ENCODE results near the gene MSI1. TPM values are rescaled to one million over a fixed set of nuclear protein-coding genes. Genes with fewer than 3 reads are reported as not detected.

The MSI1 gene
- total RNA-seq, 1 experiment from 2014 or later, result 26.0 TPM

DNA sequence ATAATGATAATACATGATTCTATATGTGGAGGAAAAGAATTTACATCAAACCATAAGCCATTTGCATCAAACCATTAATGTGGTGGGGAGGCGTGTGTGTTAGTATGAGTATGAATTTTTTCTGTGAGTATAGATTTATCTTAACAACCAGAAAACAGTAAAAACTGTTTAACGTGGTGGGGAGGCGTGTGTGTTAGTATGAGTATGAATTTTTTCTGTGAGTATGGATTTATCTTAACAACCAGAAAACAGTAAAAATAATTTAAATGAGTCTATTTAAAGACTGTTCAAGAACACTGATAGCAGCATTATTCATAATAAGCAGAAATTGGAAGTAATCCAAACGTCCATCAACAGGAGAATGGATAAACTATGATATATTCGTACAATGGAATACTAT is 9.1 kb upstream of the MSI1 start:
- Histone ChIP-seq H4K20me1 (ENCODE audit: insufficient read depth) (no peaks in the 10 kb centered on the region), H3K79me2 (ENCODE audit: insufficient read depth, low read length) (no peaks in the 10 kb centered on the region), H3K4me1 (ENCODE audit: control insufficient read depth in 1 of 2, insufficient read depth in 2 of 2, low read length in 2 of 2) (peaks cover 0 to 20% of the 10 kb centered on the region in 2 experiments; a peak in 2 of 4 replicates), H3K27me3 (ENCODE audit: insufficient read depth, low read length) (no peaks in the 10 kb centered on the region), H3K9me3 (ENCODE audit: control insufficient read depth in 1 of 2, insufficient read depth in 1 of 2, low read depth in 1 of 2, low read length in 2 of 2) (no peaks in the 10 kb centered on the region), H3K4me3 (replicated peaks in 1 of 2; ENCODE audit: low read depth in 1 of 2, low read length in 2 of 2) (no peak overlapping the region), H3K36me3 (ENCODE audit: control insufficient read depth in 1 of 2, insufficient read depth in 2 of 2, low read length in 2 of 2) (no peaks in the 10 kb centered on the region), H2AFZ (ENCODE audit: low read depth, low read length, poor library complexity, severe bottlenecking) (no peak overlapping the region), H3K9ac (ENCODE audit: low read length) (no peak overlapping the region), H3K27ac (ENCODE audit: low read depth, low read length) (no peak overlapping the region), H3K4me2 (ENCODE audit: low read length) (no peak overlapping the region), H3K9me2 (ENCODE audit: insufficient read depth) (no peaks in the 10 kb centered on the region)
- ChIA-PET CTCF (no interaction called here), POLR2A (no interaction called here), RAD21 (ENCODE audit: low non-redundant PET in 1 of 2, low total read pairs in 2 of 2, uncharacterized antibody in 2 of 2, unreplicated experiment in 2 of 2) (no interaction called here)
- BruUV-seq (replicated peaks), result no TSS peak
- DNase-seq (ENCODE audit: low read depth, low spot score) (no peak), ATAC-seq (no peak)
- TF ChIP-seq JUND (IDR thresholded peaks at IDR 0.05) (no peak), ZFX (IDR thresholded peaks at IDR 0.05) (no peak), SIN3A (IDR thresholded peaks at IDR 0.05; ENCODE audit: low read depth) (no peak), YY1 (IDR thresholded peaks at IDR 0.05; ENCODE audit: extremely low read depth, insufficient replicate concordance, low read depth, low read length) (no peak), CTCF (IDR thresholded peaks at IDR 0.05 in 2 of 3, conservative IDR thresholded peaks at IDR 0.05 in 1 of 3; ENCODE audit: borderline replicate concordance in 1 of 3, insufficient read depth in 1 of 3, low read depth in 2 of 3, low read length in 2 of 3) (no peak), FOSL1 (IDR thresholded peaks at IDR 0.05; ENCODE audit: low read depth) (no peak), EZH2phosphoT487 (IDR thresholded peaks at IDR 0.05; ENCODE audit: borderline replicate concordance) (no peak), ELF1 (IDR thresholded peaks at IDR 0.05; ENCODE audit: borderline replicate concordance, low read depth) (no peak), EGR1 (IDR thresholded peaks at IDR 0.05; ENCODE audit: low read depth) (no peak), RAD21 (IDR thresholded peaks at IDR 0.05; ENCODE audit: low read depth) (no peak), POLR2AphosphoS5 (IDR thresholded peaks at IDR 0.05; ENCODE audit: low read depth, low read length) (no peak), SRF (IDR thresholded peaks at IDR 0.05; ENCODE audit: low read depth) (no peak), EZH2 (IDR thresholded peaks at IDR 0.05) (no peak), TCF7L2 (IDR thresholded peaks at IDR 0.05; ENCODE audit: borderline replicate concordance, extremely low read depth, insufficient read depth, insufficient read length) (no peak)
- TF ChIP-seq, protein P1, sequence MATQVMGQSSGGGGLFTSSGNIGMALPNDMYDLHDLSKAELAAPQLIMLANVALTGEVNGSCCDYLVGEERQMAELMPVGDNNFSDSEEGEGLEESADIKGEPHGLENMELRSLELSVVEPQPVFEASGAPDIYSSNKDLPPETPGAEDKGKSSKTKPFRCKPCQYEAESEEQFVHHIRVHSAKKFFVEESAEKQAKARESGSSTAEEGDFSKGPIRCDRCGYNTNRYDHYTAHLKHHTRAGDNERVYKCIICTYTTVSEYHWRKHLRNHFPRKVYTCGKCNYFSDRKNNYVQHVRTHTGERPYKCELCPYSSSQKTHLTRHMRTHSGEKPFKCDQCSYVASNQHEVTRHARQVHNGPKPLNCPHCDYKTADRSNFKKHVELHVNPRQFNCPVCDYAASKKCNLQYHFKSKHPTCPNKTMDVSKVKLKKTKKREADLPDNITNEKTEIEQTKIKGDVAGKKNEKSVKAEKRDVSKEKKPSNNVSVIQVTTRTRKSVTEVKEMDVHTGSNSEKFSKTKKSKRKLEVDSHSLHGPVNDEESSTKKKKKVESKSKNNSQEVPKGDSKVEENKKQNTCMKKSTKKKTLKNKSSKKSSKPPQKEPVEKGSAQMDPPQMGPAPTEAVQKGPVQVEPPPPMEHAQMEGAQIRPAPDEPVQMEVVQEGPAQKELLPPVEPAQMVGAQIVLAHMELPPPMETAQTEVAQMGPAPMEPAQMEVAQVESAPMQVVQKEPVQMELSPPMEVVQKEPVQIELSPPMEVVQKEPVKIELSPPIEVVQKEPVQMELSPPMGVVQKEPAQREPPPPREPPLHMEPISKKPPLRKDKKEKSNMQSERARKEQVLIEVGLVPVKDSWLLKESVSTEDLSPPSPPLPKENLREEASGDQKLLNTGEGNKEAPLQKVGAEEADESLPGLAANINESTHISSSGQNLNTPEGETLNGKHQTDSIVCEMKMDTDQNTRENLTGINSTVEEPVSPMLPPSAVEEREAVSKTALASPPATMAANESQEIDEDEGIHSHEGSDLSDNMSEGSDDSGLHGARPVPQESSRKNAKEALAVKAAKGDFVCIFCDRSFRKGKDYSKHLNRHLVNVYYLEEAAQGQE (IDR thresholded peaks at IDR 0.05; ENCODE audit: low read depth), result no peak
- TF ChIP-seq, protein P2, sequence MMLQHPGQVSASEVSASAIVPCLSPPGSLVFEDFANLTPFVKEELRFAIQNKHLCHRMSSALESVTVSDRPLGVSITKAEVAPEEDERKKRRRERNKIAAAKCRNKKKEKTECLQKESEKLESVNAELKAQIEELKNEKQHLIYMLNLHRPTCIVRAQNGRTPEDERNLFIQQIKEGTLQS (IDR thresholded peaks at IDR 0.05), result no peak
- intact Hi-C loops (cut with micrococcal nuclease), result loop anchor here (5.0 kb wide), 1 partner anchor 49 kb away; no protein-coding TSS in a partner anchor
